T-helper 1 cell treated with Interleukin-12 subunit alpha and Interleukin-12 subunit beta and Interleukin-4 antibody, amounts not matched to agents 30 ng/mL and 1 ng/mL, for 36 hours (primary cell): ENCODE results near the gene CMBL. TPM values are rescaled to one million over a fixed set of nuclear protein-coding genes. Genes with fewer than 3 reads are reported as not detected.
"Not testable (repeated sequence)": the region's sequence is repeated elsewhere in the genome, so short reads cannot be mapped to it uniquely, and the experiment has no call there.

Experiments used
- intact Hi-C: fragments of 100-400 bp; cut with micrococcal nuclease; formaldehyde crosslinking; loops from one replicate; pipeline ENCODE4 v1.15.1; 2024
- total RNA-seq: library from RNA; stranded (reverse); gene quantifications from 2 replicates; pipeline ENCODE4 v1.2.3, GENCODE V29; 2022

The CMBL gene
- total RNA-seq, 1 donor from 2014 or later: 0.47 TPM

DNA sequence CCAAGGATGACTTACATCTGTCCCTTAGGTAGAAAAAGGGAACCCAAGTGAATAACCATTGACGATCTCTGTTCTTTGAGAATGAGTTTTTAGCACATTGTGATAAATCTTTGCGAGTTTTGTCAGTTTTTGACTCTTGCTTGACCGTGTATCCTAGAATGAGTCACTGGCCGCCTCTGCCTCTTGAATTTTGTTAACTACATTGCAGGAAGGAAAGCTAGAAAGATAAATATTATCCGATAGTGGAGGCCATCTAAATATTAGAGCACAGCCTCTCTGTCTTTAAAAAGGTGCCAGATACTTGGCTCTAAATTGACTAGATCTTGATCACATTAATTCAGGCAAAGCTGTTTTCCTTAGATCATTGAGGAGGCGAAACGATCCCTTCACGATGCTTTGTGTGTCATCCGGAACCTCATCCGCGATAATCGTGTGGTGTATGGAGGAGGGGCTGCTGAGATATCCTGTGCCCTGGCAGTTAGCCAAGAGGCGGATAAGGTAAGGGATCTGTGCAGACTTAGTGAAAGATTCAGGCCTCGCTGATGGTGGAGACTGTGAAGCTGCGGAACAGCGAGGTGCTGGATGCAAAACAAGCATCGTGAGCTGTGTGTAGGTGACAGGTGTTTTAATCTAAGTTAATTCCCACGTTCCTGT lies 45.5 kb downstream of the CMBL start:
- intact Hi-C loops: no loop called here

DNA sequence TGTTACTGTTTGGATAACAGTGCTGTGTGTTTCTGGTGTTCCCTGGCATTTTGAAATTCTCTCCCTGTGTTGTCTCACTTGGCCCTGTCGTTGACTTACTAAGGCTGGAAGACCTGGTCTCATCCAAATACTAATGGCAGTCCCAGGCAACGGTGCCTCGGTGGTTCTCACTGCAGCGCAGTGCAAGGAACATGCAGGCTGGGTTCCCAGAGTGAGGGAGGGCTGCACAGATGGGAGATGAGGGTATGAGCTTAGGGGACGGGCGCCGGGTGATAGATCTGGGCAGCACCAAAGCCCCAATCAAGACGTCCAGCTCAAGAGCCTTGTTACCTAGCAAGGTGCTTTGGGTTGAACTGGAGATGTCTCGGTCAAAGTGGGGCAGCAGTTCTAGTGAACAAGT lies 46.6 kb downstream of the CMBL start:
- intact Hi-C loops: no loop called here

DNA sequence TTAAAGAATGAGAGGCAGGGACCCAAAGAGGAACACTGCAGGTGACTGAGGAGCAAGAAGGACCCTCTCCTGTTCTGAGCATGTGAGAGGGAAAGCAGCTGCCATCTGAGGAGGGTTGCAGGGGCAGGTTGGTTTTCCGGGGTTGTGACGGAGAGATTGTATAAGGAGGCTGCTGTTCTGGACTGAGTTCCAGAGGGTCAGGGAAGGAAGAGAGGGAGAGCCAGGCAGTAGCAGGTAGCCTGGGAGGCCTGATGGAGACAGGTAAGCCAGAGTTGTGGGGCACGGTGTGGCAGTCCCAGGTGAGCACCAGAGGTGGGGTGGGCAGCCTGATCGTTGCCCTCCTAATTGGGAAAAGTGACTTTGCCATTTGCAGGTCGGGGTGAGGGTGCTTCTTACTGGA lies 47.8 kb downstream of the CMBL start:
- intact Hi-C loops: no loop called here

DNA sequence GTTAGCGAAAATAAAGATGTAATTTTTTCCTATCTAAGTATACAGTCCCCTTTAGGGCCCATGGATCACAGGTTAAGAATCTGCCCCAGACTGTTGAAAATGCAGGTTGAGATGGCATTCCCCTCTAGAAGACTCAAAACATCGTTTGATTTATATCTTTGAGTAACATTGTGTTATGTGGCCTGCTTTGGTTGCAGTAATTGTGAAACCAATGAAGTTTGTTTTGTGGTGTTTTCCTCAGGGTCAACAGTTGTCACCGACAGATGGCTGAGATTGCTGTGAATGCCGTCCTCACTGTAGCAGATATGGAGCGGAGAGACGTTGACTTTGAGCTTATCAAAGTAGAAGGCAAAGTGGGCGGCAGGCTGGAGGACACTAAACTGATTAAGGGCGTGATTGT lies 49.8 kb downstream of the CMBL start:
- intact Hi-C loops: no loop called here

DNA sequence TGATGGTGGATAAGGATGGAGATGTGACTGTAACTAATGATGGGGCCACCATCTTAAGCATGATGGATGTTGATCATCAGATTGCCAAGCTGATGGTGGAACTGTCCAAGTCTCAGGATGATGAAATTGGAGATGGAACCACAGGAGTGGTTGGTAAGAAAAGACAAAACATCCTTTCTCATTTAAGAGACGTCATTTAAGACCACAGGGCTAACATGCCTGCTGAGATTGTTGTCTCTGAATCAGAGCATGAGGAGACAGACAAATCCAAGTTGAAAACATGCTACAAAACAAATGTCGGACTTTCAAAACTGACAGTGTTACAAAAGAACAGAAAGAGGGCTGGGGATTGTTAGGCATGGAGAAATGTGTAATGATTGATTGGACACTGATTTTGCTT lies 53.0 kb downstream of the CMBL start:
- intact Hi-C loops: no loop called here

DNA sequence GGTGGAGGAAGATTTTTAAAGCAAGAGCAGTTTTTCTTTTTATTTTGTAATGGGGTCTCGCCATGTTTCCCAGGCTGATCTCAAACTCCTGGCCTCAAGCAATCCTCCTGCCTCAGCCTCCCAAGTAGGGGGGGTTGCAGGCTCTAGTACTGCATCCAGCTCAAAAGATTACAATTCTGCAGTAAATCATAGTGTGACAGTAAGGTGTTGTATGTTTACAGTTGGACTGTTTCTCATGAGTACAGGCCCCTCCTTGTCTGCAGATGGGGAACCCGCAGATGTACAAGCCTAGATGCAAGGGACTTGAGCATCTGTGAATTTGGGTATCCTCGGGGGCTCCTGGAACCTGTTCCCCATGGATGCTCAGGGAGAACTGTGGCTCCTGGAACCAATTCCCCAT lies 54.3 kb downstream of the CMBL start:
- intact Hi-C loops: no loop called here

DNA sequence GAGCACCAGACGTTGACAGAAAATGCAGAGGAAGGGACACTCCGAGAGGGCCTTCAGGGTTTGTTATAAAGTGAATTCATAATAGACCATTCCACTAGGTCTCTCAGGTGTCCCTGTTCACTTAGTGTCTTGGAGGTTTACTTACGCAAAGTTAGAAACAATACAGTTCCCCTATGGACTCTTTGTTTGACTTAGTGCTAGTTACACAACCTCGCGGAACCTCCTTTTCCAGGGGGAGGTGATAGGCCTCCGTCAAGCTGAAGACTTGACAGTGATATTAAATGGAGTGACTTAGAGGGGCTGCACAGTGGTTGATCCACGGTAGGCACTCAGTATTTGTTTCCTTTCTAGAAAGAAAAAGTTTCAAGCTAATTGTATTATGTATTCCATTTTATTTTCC lies 56.3 kb downstream of the CMBL start:
- intact Hi-C loops: loop anchor here (1.0 to 2.0 kb wide), 3 partner anchors 33 to 383 kb away; partner anchors contain the start of gene ROPN1L

DNA sequence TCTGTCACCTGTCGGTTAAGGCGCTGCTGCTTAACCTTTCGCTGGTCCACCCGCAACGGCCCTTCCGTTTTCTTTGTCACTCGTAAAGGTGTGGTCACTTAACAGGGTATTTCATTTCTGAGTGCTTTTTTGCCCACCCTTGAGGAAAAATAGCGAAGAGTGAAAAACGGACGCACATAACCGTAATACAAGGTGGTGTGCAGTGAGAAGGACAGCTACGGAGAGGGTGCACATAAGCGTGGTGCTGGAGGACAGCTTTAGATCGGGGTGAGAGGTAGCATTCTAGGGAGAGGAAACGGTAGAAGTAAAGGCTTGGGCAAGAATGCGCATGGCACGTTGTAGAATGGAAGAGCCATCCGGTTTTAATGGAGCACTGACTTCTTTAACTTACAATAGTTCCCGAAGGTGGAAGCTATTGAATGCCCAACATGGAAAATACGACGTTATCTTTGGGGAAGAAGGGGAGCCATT lies 56.9 kb downstream of the CMBL start:
- intact Hi-C loops: loop anchor here (1.0 to 2.0 kb wide), 3 partner anchors 34 to 384 kb away; partner anchors contain the start of gene ROPN1L

DNA sequence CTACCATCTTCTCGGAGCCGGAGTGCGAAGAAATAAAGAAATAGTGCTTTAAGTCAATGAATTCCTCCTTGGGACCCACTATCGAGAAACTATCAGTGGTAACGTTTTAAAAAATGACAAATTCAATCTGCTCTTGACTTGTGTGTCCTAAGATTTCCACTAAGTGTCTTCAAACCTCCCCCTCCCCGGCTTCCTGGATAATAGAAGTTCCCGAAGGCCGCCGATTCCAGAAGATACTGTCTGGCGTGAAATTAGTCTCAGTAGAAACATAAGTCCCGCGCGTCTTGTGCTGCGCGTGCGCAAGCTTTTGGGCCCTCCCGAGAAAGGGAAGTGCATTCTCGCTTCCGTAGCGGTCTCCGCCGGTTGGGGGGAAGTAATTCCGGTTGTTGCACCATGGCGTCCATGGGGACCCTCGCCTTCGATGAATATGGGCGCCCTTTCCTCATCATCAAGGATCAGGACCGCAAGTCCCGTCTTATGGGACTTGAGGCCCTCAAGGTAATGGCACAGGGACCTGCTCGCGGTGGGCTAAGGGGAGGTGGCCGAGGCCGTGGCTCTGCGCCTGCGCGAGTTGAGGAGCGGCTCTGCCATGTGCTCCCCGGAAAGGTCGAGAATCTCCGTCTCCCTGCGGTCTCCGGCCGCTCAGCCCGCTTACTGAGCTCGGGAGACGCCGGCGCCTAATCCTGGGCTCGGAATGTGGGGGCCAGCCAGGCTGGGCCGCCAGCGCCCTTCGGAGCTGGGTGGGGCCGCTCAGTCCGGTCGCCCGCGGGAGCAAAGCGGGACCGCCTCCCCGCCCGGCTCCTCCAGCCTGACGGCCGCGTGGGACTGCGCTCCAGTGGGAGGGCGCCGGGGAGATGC lies 57.5 kb downstream of the CMBL start, which contains the start of gene CCT5:
TSS of gene CCT5 (plus strand) at position 333 of the 858 bp plus-strand sequence. CDS start at position 394, 61 bp downstream.
- intact Hi-C loops: loop anchor here (1.0 to 2.0 kb wide), 4 partner anchors 35 to 385 kb away; partner anchors contain the start of gene MARCHF6

DNA sequence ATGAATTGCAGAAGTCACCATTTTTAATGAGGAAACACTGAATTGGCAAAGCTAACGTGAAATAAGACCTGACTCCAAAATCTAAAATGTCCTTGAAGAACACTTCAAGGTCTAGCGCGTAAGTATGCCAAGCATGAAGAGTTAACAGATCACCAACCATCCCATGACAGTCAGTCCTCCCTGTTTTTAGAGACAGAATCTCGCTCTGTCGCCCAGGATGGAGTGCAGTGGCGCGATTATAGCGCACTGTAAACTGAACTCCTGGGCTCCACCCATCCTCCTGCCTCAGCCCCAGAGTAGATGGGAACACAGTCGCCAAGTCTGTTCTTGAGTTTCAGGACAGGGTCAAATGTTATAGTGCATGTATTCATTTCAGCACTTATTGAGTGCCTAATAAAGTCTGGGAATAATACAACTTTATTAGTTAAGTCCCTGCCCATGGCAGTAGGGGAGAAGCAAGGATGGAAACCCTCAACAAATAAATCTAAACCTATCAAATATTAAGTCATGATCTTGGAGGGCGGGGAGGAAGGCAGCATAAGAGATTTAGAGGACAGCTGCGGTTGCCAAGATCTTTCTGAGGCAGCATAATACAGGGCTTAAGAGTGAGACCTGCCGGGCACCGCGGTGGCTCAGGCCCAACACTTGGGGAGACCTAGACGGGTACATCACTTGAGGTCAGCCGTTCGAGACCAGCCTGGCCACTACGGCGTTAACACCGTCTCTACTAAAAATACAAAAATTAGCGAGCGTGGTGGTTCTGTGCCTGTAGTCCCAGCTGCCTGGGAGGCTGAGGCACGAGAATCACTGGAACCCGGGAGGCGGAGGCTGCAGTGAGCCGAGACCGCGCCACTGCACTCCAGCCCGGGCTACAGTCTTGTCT lies 59.1 kb downstream of the CMBL start:
- intact Hi-C loops: loop anchor here (1.0 kb wide), 2 partner anchors 105 to 317 kb away; partner anchors contain the start of gene MARCHF6

DNA sequence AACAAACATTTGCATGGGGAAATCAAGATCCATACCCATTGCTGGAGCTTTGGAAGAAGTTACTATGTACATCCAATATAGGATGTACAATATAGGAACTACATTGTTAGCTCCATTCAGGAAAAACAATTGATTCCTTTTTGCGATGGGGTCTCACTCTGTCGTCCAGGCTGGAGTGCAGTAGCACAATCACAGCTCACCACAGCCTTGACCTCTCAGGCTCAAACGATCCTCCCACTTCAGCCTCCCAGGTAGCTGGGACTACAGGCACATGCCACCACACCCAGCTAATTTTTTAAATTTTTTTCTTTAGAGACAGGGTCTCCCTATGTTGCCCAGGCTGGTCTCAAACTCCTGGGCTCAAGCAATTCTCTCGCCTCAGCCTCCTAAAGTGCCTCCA lies 60.5 kb downstream of the CMBL start:
- intact Hi-C loops: not testable (repeated sequence)

DNA sequence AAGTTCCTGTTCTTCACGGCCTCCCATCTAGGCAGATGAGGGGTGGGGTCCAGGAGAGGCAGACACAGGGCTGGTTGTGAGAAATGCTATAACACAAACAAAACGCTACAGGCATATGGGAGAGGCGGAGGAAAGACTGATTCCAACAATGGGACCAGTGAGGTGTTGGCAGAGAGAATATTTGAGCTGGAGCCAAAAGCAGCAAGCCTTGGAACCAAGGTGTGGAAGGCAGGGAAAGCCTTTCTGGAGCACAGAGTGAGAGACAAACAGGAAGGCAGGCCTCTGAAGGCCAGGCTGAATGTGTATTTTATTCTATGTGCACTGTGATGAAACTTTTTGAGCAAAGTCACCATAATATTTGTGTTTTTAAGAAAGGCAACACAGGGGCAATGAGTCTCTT lies 60.9 kb downstream of the CMBL start:
- intact Hi-C loops: no loop called here

DNA sequence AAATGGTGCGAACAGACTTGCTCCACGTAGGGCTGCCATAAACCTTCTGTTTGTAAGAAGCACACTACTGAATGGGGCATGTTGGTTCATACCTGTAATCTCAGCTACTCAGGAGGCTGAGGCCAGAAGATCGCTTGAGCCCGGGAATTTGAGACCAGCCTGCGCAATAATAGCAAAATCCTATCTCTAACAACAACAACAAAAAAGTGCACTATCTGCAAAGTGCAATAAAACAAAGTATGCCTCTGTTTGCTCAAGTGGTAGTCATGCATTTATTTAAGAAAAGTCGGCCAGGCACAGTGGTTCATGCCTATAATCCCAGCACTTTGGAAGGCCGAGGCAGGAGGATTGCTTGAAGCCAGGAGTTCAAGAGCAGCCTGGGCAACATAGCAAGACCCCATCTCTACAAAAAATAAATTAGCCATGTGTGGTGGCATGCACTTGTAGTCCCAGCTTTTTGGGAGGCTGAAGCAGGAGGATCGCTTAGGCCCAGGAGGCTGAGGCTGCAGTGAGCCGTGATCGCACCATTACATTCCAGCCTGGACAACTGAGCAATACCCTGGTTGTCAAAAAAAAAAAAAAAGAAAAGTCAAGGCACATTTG lies 63.3 kb downstream of the CMBL start:
- intact Hi-C loops: no loop called here

DNA sequence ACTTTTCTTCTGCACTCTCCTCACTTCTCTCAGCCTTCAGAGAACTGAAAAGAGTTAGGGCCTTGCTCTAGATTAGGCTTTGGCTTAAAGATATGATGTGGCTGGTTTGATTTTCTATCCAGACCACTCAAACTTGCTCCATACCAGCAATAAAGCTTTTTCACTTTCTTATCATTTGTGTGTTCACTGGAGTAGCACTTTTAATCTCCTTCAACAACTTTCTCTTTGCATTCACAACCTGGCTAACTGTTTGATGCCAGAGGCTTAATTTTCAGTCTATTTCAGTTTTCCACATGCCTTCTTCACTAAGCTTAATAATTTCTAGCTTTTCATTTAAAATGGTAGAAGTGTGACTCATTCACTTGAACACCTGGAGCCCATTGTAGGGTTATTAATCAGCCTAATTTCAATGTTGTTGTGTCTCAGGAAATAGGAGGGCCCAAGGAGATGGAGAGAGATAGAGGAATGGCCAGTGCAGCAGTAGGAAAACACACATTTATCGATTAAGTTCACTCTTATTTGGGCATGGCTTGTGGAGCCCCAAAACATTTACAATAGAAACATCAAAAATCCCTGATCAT lies 64.0 kb downstream of the CMBL start:
- intact Hi-C loops: no loop called here

DNA sequence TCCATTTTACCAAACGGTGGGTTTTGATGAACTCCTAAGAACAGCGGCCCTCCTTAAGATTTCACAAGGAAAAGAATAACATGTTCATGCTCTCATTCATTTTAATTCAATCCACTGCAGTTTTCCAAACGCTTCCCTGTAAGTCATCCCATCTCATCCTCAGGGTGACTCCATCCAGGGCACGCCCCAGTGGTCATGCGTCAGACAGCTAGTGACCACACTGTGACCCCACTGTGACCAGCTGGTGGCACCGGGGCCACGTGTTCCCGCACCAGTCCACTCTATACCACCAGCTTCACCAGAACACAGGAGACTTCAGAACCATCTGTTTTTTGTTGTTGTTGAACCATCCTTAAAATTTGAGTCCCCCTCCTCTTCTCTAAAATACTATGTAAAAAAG lies 72.4 kb downstream of the CMBL start:
- intact Hi-C loops: no loop called here

DNA sequence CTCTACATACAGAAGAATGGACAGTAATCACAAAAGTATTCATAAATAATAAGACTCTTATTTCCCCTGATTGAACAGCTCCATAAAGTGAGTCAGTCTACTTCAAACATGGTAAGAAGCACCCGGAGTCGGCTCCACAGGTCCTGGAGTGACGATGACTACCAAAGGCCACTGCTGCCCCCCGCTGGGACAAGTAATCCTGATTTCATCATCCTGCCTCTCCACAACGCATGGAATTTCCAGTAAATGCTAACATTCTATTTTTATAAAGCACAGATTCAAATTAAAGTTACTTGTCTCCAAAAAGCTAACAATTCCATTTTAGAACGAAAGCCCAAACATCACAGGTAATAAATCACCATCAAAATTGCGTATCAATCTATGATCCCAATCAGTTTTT lies 74.2 kb downstream of the CMBL start:
- intact Hi-C loops: no loop called here

DNA sequence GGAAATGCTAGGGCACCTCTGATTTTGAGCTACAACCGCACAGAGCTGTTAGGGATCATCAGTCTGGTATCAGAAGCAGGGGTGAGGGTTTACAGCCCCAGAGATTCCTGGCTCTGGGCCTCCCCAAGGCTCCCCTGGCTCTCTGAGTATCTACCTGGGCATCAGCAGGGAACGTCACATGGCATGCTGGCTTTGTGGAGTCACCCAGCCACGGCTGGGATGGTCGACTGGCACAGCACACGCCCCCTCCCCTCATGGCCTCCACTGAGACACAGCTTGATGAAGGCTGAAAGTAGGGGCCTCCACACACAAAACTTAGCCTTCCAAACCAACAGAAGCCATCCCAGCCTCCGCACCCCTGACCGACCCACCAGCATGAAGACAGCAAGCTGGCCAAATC lies 74.7 kb downstream of the CMBL start:
- intact Hi-C loops: no loop called here

DNA sequence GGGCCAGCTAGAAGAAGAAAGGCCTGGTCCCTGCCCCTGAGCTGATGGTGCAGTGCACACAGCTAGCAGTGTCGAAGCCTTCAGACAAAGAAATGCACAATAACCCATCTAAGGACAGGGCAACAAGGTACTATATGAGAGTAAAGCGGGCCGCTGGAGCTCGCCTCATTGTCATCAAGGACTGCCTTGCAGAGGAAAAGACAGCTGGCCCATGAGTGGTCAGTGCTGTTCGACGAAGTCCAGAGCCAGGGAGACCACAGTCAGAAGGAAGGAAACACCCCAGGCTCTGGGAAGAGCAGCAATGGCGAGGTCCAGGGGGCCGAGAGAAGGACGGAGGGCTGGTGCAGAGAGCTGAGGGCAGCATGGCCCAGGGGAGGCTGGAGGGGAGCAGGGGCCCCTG lies 75.3 kb downstream of the CMBL start:
- intact Hi-C loops: no loop called here

DNA sequence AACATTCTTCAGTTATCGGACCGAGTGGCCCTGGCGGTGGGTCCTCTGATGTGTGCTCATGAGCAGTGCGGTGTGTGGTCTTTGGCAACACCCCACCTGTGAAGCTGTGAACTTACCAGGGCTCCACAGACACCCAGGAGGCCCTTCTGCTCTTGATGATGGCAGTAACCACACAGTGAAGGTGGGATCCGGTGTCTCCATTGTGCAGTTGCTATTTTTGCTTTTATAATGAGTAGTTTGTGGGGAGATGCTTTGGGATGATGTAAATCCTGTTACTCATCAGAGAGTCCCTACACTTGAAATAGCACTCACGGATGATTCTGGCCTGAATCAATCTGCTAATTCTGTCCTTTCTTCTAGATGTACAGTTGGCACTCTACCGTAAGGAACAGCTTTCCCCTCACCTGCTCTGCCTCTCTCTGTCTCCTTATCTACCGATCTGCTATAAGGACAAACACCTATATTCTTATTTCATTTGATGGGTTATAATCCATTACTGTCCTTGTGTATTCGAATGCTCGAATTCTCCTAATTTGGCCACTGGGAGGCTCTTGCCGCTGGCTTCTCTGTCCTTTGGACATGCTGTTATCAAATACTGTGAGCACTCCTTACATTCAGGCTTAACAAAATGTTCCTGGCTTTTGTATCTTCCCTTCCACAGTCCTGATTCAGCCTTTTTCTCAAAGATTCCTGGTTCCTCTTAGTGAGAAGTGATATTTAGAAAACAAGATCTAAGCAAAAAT lies 78.2 kb downstream of the CMBL start:
- intact Hi-C loops: no loop called here

DNA sequence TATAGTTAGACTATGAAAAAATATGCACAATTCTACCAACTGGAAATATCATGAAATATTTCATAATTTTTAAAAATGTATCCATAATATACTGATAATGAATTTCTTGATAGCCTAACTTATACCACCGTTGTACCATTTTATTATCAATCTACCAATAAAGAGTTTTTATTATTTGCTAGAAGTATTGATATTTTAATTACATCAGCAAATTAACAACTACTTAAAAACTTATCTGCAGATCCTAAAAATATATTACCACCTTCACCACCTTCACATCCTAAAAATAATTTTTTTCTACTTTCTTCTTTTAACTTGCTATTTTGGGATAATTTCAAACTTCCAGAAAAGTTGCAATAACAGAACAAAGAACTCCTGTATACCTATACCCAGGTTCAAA lies 79.4 kb downstream of the CMBL start:
- intact Hi-C loops: no loop called here
